ENCODE results near the gene HAP1. TPM values are rescaled to one million over a fixed set of nuclear protein-coding genes. Genes with fewer than 3 reads are reported as not detected.

The HAP1 gene
- total RNA-seq, 1 experiment from 2014 or later: 2.5 TPM

DNA sequence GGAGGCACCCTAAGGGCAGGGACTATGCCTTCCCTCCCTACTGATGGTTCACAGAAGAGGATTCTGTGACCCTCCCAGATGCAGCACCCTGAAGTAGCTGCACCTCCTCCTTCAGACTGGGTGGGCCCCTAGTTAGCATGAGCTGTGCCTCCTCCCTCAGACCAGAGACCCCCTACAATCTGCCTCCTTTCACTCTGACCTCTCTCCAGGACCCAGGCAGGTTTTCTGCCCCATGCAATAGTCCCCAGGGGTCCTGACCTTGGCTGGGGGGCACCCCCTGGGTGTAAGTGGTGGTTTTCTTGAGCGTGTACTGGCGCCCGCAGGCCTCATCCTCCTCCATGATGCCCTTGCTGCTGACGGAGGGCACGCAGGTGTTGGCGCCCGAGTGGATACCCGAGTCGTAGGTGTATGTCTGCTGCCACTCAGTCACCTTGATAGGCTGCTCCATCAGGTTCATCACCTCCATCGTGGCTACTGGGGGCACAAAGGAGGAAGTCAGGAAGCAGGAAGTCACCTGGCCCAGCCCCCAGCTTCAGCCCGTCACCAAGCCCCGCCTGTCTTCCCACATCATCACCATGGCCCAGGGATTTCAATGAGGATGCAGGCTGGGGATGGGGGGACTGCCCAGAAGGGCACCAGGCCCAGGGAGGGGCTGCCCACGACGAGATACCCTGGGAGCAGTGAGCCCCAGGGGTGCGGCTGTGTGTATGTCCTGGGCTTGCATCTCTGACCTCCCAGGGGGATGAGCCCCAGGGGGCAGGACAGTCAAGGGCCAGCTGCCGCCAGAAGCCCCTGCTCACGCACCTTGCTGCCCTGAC is 37.2 kb upstream of the HAP1 start:
- no peak overlapping the region for H2BK12ac ChIP-seq (ENCODE audit: insufficient read length, low read depth, low read length)
- H3T11ph ChIP-seq (ENCODE audit: low read length): no peak overlapping the region
- H4K20me1 ChIP-seq (ENCODE audit: control insufficient read depth, insufficient read depth, insufficient read length): no peaks in the 10 kb centered on the region
- no peak overlapping the region for H2BK20ac ChIP-seq (ENCODE audit: low read depth, low read length, poor library complexity, severe bottlenecking)
- H3K27me3 ChIP-seq (ENCODE audit: insufficient read depth, low read length): no peaks in the 10 kb centered on the region
- H3K4ac ChIP-seq (ENCODE audit: low read depth, low read length): no peak overlapping the region
- H4K8ac ChIP-seq (replicated peaks; ENCODE audit: insufficient read length, low read depth, low read length): no peak overlapping the region
- H2BK5ac ChIP-seq (ENCODE audit: insufficient read length, low read length): no peak overlapping the region
- H2BK120ac ChIP-seq (ENCODE audit: low read depth, low read length, poor library complexity, severe bottlenecking): no peak overlapping the region
- no peaks in the 10 kb centered on the region for H3K79me1 ChIP-seq (ENCODE audit: insufficient read depth, low read depth, low read length, poor library complexity, severe bottlenecking)
- TF ChIP-seq, protein P1, sequence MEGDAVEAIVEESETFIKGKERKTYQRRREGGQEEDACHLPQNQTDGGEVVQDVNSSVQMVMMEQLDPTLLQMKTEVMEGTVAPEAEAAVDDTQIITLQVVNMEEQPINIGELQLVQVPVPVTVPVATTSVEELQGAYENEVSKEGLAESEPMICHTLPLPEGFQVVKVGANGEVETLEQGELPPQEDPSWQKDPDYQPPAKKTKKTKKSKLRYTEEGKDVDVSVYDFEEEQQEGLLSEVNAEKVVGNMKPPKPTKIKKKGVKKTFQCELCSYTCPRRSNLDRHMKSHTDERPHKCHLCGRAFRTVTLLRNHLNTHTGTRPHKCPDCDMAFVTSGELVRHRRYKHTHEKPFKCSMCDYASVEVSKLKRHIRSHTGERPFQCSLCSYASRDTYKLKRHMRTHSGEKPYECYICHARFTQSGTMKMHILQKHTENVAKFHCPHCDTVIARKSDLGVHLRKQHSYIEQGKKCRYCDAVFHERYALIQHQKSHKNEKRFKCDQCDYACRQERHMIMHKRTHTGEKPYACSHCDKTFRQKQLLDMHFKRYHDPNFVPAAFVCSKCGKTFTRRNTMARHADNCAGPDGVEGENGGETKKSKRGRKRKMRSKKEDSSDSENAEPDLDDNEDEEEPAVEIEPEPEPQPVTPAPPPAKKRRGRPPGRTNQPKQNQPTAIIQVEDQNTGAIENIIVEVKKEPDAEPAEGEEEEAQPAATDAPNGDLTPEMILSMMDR (conservative IDR thresholded peaks at IDR 0.05): no peak
- no peak overlapping the region for H3K4me2 ChIP-seq (ENCODE audit: insufficient read depth, insufficient read length, low read length)
- H3K9me3 ChIP-seq (ENCODE audit: control insufficient read depth, low read depth, low read length): no peaks in the 10 kb centered on the region
- H3K27ac ChIP-seq (ENCODE audit: insufficient read length, low read depth, low read length): no peak overlapping the region
- no peak overlapping the region for H2BK15ac ChIP-seq (ENCODE audit: low read depth, low read length)
- H3K4me3 Mint-ChIP-seq: peak overlapping the region in 1 of 2 experiments; percentile 27; a peak in 1 of 5 replicates
- H3K23me2 ChIP-seq (ENCODE audit: insufficient read length, low read depth, low read length, poor library complexity, severe bottlenecking): no peaks in the 10 kb centered on the region
- H2AK5ac ChIP-seq (ENCODE audit: insufficient read length, low read length): no peak overlapping the region
- H4K91ac ChIP-seq (ENCODE audit: insufficient read length, low read depth, low read length): no peak overlapping the region
- WGBS (ENCODE audit: extremely low coverage, insufficient read length, low lambda C conversion rate): no CpG with 5 or more reads among the region's 17 CpGs
- H3K23ac ChIP-seq (ENCODE audit: insufficient read length, low read depth, low read length): no peak overlapping the region
- H3K79me2 ChIP-seq (ENCODE audit: insufficient read depth, low read length): no peaks in the 10 kb centered on the region; the same call in 1 of the 2 replicates
- no peak overlapping the region for H2AFZ ChIP-seq (ENCODE audit: low read length)
- H3K9me3 Mint-ChIP-seq: no peaks in the 10 kb centered on the region
- H3K36me3 Mint-ChIP-seq (ENCODE audit: insufficient read depth in 1 of 3, low read depth in 3 of 3): peaks cover 22 to 51% (median 51%) of the 10 kb centered on the region in 3 experiments
- no peak overlapping the region for H3K9ac ChIP-seq (ENCODE audit: extremely low read depth, insufficient read length, low read length)
- H3K27me3 Mint-ChIP-seq (ENCODE audit: low read depth): no peaks in the 10 kb centered on the region
- peaks cover 41 to 49% of the 10 kb centered on the region in 2 experiments for H3K4me1 Mint-ChIP-seq
- no peak overlapping the region for H4K5ac ChIP-seq (ENCODE audit: insufficient read length, low read depth, low read length)
- no peak overlapping the region for H3K18ac ChIP-seq (ENCODE audit: insufficient read length, low read depth, low read length)
- no peak overlapping the region for H3K56ac ChIP-seq (ENCODE audit: insufficient read length, low read depth, low read length)
- DNase-seq: no peak
- H3K4me1 ChIP-seq (ENCODE audit: insufficient read depth, low read length): peaks cover 7% of the 10 kb centered on the region; the same call in 1 of the 2 replicates
- H3K27ac Mint-ChIP-seq: peak overlapping the region; percentile 23 to 88 (median 55); a peak in 3 of 7 replicates
- no peak overlapping the region for H3K14ac ChIP-seq (ENCODE audit: insufficient read depth, low read length)
